Activated CD4-positive, alpha-beta T cell treated with anti-CD3 and anti-CD28 coated beads, Interleukin-2, amount 50 U/mL, for 24 hours (primary cell): Measurements from ENCODE around the gene LOXL4.

Source experiments
- DNase-seq, 2 donors: peaks; one replicate each; pipeline ENCODE4 v3.0.0-alpha.2; 2020; ENCODE audit warnings: low read depth in 1 of 2, low spot score in 1 of 2

The LOXL4 gene

GRCh38 chr10:98295401-98295811, 27.4 kb upstream of the LOXL4 start:
- no peak for DNase-seq

- DNase-seq = no peak
Observed at GRCh38 chr10:98294270-98294627, 26.3 kb upstream of the LOXL4 start.

- DNase-seq = no peak
Observed at GRCh38 chr10:98293550-98294269, 25.7 kb upstream of the LOXL4 start.

- DNase-seq = no peak
Observed at GRCh38 chr10:98292971-98293370, 25.0 kb upstream of the LOXL4 start.

GRCh38 chr10:98289802-98290209, 21.8 kb upstream of the LOXL4 start:
- no peak for DNase-seq

- no peak for DNase-seq
Observed at GRCh38 chr10:98287321-98287720, 19.3 kb upstream of the LOXL4 start.

GRCh38 chr10:98286419-98286818, 18.4 kb upstream of the LOXL4 start:
- DNase-seq = no peak

GRCh38 chr10:98285416-98285815, 17.4 kb upstream of the LOXL4 start:
- DNase-seq = no peak

- DNase-seq = no peak
Observed at GRCh38 chr10:98276311-98276710, 8.3 kb upstream of the LOXL4 start.

- DNase-seq = no peak
Observed at GRCh38 chr10:98274562-98274961, 6.6 kb upstream of the LOXL4 start.

GRCh38 chr10:98273057-98273850, 5.3 kb upstream of the LOXL4 start:
- DNase-seq = no peak

GRCh38 chr10:98272656-98273055, 4.7 kb upstream of the LOXL4 start:
- no peak for DNase-seq

- DNase-seq = no peak
Observed at GRCh38 chr10:98272245-98272644, 4.3 kb upstream of the LOXL4 start.

- no peak for DNase-seq
Observed at GRCh38 chr10:98270786-98271185, 2.8 kb upstream of the LOXL4 start.

GRCh38 chr10:98270073-98270740, 2.2 kb upstream of the LOXL4 start:
- no peak for DNase-seq

- DNase-seq = no peak
Observed at GRCh38 chr10:98269435-98269912, 1.5 kb upstream of the LOXL4 start.

- no peak for DNase-seq
Observed at GRCh38 chr10:98268694-98269431, 869 bp upstream of the LOXL4 start.

- no peak for DNase-seq
Observed at GRCh38 chr10:98267069-98267893, 713 bp downstream of the LOXL4 start.

- no peak for DNase-seq
Observed at GRCh38 chr10:98266647-98267046, 1.3 kb downstream of the LOXL4 start.
